ENCODE measurements around the gene RPAP3.

Gene RPAP3

GRCh38 chr12:47705566-47706425, at the start of gene RPAP3:
Gene RPAP3, minus strand, starts transcription at chr12:47706030. Its CDS starts 3,190 bp downstream, at chr12:47702840.
- in situ Hi-C loops (cut with HindIII; ENCODE audit: low sequenced_read_pairs): loop anchor here (5.0 kb wide), 1 partner anchor 88 kb away; no protein-coding TSS in a partner anchor

DNA sequence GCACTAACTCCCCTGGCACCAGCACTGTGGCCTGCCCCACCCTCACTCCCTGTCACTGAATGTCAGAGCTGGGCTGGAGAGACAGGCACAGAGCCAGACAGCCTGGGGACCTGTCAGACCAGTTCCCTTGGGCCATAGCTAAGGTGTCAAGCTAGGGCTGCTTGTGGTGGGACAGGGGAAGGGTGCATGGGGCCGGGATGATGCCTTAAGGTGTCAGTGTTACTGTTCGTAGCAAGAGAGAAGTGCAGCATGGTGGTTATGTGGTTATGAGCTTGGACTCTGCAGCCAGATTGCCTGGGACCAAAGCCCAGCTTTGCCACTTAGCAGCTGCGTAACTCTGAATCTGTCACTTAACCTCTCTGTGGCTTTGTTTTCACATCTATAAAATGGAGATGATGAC, 49.1 kb upstream of the RPAP3 start:
- in situ Hi-C loops (cut with HindIII; ENCODE audit: low sequenced_read_pairs): loop anchor here (5.0 kb wide), 1 partner anchor 87 kb away; no protein-coding TSS in a partner anchor

DNA sequence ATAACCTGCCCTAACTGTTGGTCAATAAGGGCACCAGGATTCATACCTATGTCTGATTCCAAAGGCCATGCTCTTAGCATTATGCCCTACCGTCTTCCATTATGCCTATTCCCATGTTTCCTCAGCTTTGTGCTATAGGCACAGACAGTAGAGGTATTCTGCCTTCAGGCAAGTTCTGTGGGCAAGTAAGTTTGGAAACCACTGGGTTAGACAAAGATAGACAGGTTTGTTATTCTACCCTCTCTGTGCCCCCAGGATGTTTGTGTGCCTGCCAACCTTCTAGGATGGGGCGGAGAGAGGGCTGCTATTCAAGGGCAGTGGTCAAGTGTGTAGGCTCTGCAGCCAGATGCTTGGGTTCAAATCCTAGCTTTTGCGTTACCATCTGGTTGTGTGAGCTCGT, 48.3 kb upstream of the RPAP3 start:
- in situ Hi-C loops (cut with HindIII; ENCODE audit: low sequenced_read_pairs): no loop called here

GRCh38 chr12:47753021-47754001, 47.5 kb upstream of the RPAP3 start:
- in situ Hi-C loops (cut with HindIII; ENCODE audit: low sequenced_read_pairs): no loop called here

GRCh38 chr12:47752552-47752951, 46.7 kb upstream of the RPAP3 start:
- in situ Hi-C loops (cut with HindIII; ENCODE audit: low sequenced_read_pairs): no loop called here

- in situ Hi-C loops (cut with HindIII; ENCODE audit: low sequenced_read_pairs): no loop called here
Measured at GRCh38 chr12:47752121-47752520, 46.3 kb upstream of the RPAP3 start.

- in situ Hi-C loops (cut with HindIII; ENCODE audit: low sequenced_read_pairs): no loop called here
Measured at GRCh38 chr12:47751561-47751960, 45.7 kb upstream of the RPAP3 start.

DNA sequence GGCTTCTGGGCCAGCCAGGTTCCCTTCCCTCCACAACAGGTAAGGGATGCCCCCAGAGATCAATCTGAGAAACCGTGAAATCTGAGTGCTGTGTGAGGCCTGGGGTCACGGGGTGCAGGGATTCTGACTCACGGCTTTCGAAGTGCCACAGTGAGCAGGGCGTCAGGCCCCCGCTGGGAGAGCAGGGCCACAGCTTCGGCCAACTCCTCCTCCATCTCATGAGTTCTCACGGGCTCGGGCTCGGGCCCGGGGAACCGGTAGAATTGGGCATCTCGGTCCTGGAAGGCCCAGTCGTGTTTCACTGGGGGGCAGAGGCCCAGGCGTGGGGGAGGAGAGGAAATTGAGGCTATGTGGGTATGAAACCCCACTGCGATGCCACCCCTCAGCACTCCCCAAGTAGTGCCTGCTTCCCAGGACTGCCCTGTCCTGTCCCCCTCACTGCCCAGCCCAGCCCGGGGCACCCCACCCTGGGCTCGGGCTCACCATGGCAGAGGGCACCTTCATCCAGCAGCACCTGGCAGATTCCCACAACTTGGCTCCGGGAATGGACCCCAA, 45.2 kb upstream of the RPAP3 start:
- in situ Hi-C loops (cut with HindIII; ENCODE audit: low sequenced_read_pairs): no loop called here

DNA sequence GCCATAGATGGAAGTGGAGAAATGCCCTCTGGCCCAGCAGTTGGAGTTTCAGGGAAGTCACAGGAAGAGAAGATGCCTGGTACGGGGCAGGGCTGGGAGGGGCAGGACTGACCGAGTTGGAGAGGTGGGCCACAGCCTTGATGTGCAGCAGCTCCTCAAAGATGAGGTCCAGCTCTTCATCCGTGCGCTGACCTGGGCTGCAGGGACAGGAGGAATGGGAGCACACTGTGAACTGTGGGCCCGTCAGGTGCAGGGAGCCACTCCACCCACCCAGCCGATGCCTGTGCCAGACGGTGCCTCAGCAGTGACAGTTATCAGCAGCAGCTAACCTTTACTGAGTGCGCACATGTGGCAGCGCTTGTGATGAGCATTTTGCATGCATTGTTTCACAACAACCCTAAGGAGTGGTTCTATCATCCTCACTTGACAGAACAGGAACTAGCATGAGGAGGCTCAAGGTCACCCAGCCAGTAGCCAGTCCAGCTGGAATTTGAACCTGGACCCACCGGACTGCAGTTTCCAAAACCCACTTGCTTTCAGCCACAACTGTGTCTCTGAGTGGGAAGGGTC, 44.5 kb upstream of the RPAP3 start:
- in situ Hi-C loops (cut with HindIII; ENCODE audit: low sequenced_read_pairs): no loop called here

- in situ Hi-C loops (cut with HindIII; ENCODE audit: low sequenced_read_pairs): no loop called here
Measured at GRCh38 chr12:47748899-47749298, 43.1 kb upstream of the RPAP3 start.

GRCh38 chr12:47748507-47748828, 42.6 kb upstream of the RPAP3 start:
- in situ Hi-C loops (cut with HindIII; ENCODE audit: low sequenced_read_pairs): no loop called here

DNA sequence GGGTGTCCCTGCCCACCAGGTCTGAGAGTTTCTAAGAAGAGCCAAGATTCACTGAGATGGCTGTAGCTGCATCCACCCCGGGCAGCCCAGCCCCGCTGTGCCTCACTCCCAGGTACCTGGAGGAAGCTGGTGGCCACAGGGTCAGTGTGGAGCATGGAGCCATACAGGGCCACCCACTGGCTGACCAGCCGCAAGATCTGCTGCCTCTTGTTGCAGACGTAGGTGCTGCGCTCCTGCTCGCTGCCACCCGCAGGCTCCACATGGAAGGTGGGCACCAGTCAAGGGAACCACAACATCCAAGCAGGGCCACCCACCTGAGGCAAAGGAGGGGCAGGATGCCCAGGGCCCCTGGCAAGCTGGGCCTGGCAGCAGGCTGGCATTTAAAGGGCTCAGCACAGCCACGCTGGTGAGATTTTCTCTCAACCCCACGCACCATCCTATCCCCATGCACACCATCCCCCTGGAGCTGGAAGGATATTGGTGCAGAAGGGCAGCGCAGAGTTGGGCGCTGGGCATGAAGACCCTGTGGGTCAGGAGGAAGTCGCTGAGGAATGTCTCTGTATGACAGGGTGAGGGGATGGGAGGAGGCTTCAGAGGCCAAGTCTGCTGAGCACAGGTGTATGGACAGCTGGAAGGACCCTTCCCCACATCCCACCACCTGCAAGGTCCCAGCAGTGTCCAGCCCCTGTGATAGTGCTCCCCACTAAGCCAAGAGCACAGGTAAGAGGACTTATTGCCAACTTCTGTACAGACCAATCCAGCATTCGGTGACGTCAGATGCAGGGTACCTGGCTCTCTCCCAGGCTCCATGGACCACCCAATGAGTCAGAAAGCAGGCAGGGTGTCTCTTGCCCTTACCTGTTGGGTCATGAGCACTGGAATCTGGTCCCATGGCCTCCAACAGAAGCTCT, 42.0 kb upstream of the RPAP3 start:
- in situ Hi-C loops (cut with HindIII; ENCODE audit: low sequenced_read_pairs): no loop called here

DNA sequence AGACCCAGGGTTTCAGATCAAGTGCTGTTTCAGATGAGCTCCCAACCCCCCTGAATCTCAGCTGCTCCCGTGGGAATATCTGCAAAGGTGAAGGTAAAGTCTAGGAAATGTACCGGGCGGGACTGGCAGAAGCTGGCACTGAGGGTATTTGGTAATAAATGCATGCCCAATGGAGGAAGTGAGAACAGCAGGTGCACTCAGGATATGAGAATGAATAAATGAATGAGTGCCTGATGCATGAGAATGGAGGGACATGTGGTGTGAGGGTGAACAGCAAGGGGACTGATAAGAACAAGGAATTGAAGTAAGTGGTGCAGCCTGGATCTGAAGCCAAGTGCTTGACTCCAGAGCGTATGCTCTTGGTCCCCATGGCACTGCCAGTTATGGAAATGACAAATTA, 41.3 kb upstream of the RPAP3 start:
- in situ Hi-C loops (cut with HindIII; ENCODE audit: low sequenced_read_pairs): no loop called here

DNA sequence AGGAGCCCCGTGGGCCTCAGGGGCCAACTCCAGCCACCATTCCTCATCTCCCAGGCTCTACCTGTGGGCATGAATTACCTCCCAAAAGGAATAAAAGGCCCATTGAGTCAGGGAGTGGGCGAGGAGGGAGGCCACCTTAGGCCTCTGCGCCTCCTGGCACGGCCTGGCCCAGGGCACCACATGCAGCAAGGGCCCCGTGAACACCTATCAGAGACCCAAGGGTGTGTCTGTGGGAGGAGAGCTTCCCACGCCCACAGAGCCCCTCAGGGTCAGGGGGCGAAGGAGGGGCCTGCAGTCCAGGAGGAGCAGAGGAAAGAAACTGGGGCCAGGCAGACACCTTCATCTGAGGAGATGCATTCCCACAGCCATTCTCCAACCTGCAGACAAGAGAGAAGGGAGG, 40.7 kb upstream of the RPAP3 start:
- in situ Hi-C loops (cut with HindIII; ENCODE audit: low sequenced_read_pairs): no loop called here

GRCh38 chr12:47746073-47746472, 40.2 kb upstream of the RPAP3 start:
- in situ Hi-C loops (cut with HindIII; ENCODE audit: low sequenced_read_pairs): no loop called here

DNA sequence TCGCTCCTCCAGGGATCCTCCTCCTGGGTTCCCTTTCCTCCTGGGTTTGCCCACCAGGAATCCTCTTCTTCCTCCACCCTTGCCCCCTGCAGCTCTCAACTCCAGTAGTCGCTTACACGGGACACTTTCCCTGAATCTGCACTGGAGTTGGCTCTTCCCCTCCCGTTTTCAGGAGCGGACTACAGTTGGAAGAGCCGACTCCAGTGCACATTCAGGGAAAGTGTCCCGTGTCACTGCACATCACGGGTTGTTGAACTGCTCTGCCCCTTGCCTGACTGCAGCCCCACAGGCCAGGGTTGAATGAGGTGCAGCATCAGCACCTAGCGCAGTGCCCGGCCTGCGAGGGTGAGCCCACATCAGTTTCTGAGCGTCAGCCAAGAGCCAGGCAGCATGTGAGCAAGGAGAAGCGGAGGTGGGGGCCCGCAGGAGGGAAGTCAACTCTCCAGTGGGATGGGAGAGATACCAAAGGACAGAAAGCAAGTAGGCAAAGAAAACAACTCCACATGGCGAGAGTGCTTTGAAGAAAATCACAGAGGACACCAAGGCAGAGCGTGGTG, 39.7 kb upstream of the RPAP3 start:
- in situ Hi-C loops (cut with HindIII; ENCODE audit: low sequenced_read_pairs): no loop called here

GRCh38 chr12:47744778-47745436, 39.1 kb upstream of the RPAP3 start:
- in situ Hi-C loops (cut with HindIII; ENCODE audit: low sequenced_read_pairs): no loop called here

DNA sequence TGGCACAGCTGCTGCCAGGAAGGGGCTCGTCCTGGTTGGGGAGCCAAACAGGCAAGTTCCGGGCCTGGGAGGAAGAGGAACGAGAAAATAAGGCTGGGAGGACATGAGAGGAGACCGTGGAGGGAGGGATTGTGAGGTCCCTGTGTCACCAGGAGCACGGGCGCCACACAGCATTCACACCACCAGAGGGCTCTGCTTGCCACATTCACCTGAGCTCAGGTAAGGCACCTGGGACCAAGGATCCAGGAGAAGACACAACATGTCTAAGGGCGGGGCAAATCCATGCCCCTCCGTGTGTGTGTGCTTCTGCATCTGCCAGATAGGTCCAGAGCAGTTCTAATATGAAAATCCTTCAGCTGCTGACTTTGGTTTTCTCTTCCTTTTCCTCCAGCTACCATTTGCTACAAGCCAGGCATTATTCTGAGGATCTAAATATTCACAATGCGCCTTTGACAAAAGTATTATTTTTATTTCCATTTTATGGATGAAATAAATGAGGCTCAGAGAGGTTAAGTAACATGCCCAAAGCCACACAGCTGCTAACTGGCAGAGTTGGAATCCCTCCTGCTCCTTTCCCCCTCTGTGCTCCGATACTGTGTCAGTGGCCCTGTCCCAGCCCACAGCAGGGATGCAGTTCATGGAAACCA, 38.3 kb upstream of the RPAP3 start:
- in situ Hi-C loops (cut with HindIII; ENCODE audit: low sequenced_read_pairs): no loop called here

Measured in endothelial cell of hepatic sinusoid (primary cell).